Gastroesophageal sphincter (tissue), 4 donors: ENCODE results near the gene MEGF11. TPM values are rescaled to one million over a fixed set of nuclear protein-coding genes. Genes with fewer than 3 reads are reported as not detected.

ENCODE experiments used
- ATAC-seq: fragments of 150-250 bp; one replicate; pipeline ENCODE4 v1.9.1; 2016; ENCODE audit warnings: mild to moderate bottlenecking, moderate library complexity
- H3K27ac ChIP-seq, 4 donors: fragments of 200-600 bp; sonication (generic) in 3 of 4; 1 replicate in 3 of 4; 2 replicates in 1 of 4; pipeline ENCODE4 v1.5.1; 2016 to 2019
- H3K27me3 ChIP-seq: fragments of 200-600 bp; sonication (generic); one replicate; pipeline ENCODE4 v1.5.1; 2019
- H3K36me3 ChIP-seq, 2 donors: fragments of 200-600 bp; sonication (generic); one replicate each; pipeline ENCODE4 v1.5.1; 2019; ENCODE audit warnings: control low read depth in 1 of 2
- H3K4me1 ChIP-seq, 3 donors: fragments of 200-600 bp; sonication (generic); 1 replicate in 2 of 3; 2 replicates in 1 of 3; pipeline ENCODE4 v1.5.1; 2016 to 2019; ENCODE audit warnings: control low read depth in 2 of 3
- H3K4me3 ChIP-seq, 2 donors: fragments of 200-600 bp; sonication (generic); one replicate each; pipeline ENCODE4 v1.5.1; 2019; ENCODE audit warnings: mild to moderate bottlenecking in 1 of 2, moderate library complexity in 1 of 2
- H3K9me3 ChIP-seq, 3 donors: fragments of 200-600 bp; sonication (generic); one replicate each; pipeline ENCODE4 v1.5.1; 2017 to 2019; ENCODE audit warnings: control low read depth in 2 of 3
- EP300 ChIP-seq: sonication (generic); formaldehyde crosslinking; IDR thresholded peaks from one replicate; pipeline ENCODE4 v1.6.1; 2017; ENCODE audit warnings: antibody characterized with exemption, mild to moderate bottlenecking
- POLR2A ChIP-seq, 2 donors: fragments of 450-650 bp; IDR thresholded peaks; one replicate each; pipeline ENCODE4 v1.6.1; 2017; ENCODE audit warnings: antibody characterized with exemption in 2 of 2, mild to moderate bottlenecking in 2 of 2, moderate library complexity in 1 of 2
- POLR2AphosphoS5 ChIP-seq: sonication (generic); formaldehyde crosslinking; IDR thresholded peaks from one replicate; pipeline ENCODE4 v1.6.1; 2017; ENCODE audit warnings: antibody characterized with exemption
- WGBS, 2 donors: methylation state at CpG; one replicate each; pipeline ENCODE4 v1.1.5; 2018; ENCODE audit warnings: low coverage in 1 of 2; 5-methylcytosine and 5-hydroxymethylcytosine counted together
- total RNA-seq, 4 donors: library from RNA; depleted of rRNA; stranded (reverse); fragments of >200 nt; gene quantifications; one replicate each; pipeline ENCODE4 v1.1.0, GENCODE V29; 2016
- TF ChIP-seq, protein P1 (sequence below), 4 experiments: fragments of 200-600 bp in 2 of 4; fragments of 450-650 bp in 2 of 4; sonication (generic) in 1 of 4; IDR thresholded peaks; one replicate each; pipeline ENCODE4 v1.5.1; 2017 to 2019; ENCODE audit warnings: antibody characterized with exemption in 4 of 4, mild to moderate bottlenecking in 2 of 4, moderate library complexity in 2 of 4

The MEGF11 gene
- total RNA-seq, 4 donors from 2014 or later = 0.08 TPM; not detected in 3

DNA sequence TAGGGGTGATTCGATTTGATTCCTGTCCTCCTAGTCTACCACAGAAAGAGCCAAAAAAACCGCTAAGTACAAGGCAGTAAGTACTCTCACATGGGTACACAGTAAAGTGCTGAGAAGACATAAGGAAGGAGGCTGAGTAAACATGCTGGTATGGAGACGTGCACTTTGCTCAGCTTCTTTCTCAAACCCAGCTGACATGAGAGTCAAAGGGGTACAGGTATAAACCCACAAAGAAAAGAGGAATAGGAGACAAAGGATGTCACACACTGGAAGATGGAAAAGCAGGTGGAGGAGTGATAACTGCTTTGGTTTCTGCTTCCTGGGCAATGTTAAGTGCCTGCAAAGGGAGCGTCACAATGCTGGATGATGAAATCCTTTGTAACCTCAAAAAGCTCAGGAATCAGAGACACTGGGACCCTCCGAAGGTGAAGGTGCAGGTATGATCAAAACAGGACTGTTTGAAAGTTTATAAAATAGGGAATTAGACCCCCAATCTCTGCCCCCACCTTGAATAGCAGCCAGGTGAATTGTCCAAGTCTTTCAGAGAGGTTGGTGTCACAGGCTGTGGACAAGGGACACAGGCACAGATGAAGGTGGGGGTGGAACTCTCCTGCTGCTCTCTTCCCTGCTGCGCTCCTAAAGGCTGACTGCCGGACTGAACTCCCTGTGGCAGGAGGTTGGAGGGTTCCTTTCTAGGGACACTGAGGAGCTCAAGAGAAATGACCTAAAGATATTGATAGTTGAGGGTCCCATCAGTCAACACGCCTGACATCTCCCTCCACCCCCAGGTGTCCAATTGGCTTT, 282.4 kb downstream of the MEGF11 start:
- TF ChIP-seq EP300 (no peak), POLR2AphosphoS5 (no peak), POLR2A (IDR thresholded peaks at IDR 0.05) (no peak)
- TF ChIP-seq, protein P1, sequence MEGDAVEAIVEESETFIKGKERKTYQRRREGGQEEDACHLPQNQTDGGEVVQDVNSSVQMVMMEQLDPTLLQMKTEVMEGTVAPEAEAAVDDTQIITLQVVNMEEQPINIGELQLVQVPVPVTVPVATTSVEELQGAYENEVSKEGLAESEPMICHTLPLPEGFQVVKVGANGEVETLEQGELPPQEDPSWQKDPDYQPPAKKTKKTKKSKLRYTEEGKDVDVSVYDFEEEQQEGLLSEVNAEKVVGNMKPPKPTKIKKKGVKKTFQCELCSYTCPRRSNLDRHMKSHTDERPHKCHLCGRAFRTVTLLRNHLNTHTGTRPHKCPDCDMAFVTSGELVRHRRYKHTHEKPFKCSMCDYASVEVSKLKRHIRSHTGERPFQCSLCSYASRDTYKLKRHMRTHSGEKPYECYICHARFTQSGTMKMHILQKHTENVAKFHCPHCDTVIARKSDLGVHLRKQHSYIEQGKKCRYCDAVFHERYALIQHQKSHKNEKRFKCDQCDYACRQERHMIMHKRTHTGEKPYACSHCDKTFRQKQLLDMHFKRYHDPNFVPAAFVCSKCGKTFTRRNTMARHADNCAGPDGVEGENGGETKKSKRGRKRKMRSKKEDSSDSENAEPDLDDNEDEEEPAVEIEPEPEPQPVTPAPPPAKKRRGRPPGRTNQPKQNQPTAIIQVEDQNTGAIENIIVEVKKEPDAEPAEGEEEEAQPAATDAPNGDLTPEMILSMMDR (IDR thresholded peaks at IDR 0.05) = no peak
- 41 to 52% methylated on average over 5 to 6 of the region's 8 CpGs for WGBS, 2 donors
- no peak for ATAC-seq
- H3K27ac ChIP-seq = no peak overlapping the region
- peaks cover 78% of the 10 kb centered on the region for H3K27me3 ChIP-seq
- H3K9me3 ChIP-seq = no peaks in the 10 kb centered on the region
- H3K4me3 ChIP-seq = no peak overlapping the region
- H3K4me1 ChIP-seq = no peaks in the 10 kb centered on the region
- no peaks in the 10 kb centered on the region for H3K36me3 ChIP-seq

DNA sequence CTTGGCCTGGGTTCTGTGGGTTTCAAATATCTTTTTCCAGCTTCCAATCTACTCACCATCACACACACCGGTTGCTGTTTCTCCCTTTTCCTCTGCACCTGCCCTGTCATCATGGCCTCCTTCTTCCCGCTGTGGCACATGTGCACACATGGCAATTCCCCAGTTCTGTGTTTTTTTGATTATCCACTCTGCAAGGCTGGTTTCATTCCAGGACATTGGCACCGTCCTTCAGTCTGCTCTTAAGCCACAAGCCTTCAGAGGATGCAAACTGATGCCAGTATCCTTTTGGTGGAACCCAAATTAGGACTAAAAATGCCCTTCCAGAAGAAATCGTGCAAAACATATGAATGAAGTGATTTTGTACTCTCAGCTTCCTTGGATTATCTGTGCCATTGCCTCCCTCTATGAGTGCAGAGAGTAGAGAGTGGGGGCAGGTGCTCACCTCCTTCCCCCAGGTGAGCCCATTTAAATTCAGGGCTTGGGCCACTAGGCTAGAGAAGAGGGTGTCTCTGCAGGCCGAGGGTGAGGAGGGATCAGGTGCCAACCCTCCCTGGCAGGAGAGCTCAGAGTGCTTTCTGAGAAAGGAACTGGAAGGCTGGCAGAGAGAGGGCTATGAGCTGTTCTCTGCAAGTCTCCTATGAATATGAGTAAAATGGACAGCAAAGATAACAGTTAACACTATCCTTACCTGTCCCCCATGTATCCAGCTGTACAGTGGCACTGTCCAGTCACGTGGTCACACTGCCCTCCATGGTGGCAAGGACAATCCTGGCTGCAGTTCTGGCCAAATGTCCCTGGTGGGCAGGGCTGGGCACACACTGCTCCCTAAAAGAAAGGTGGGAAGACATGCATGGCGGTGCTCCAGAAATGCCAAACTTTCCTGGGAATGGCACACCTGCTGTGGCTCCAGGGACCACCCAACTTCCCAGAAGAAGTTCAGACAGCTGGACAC, 283.4 kb downstream of the MEGF11 start:
- H3K27me3 ChIP-seq = peaks cover 79% of the 10 kb centered on the region
- H3K9me3 ChIP-seq = no peaks in the 10 kb centered on the region
- no peaks in the 10 kb centered on the region for H3K36me3 ChIP-seq
- ATAC-seq = no peak
- no peaks in the 10 kb centered on the region for H3K4me1 ChIP-seq
- H3K27ac ChIP-seq = no peak overlapping the region
- TF ChIP-seq EP300 (no peak), POLR2AphosphoS5 (no peak), POLR2A (IDR thresholded peaks at IDR 0.05) (no peak)
- TF ChIP-seq, protein P1 (IDR thresholded peaks at IDR 0.05) = no peak
- H3K4me3 ChIP-seq = no peak overlapping the region
- WGBS, 2 donors = 56 to 79% methylated on average over 2 to 5 of the region's 7 CpGs

DNA sequence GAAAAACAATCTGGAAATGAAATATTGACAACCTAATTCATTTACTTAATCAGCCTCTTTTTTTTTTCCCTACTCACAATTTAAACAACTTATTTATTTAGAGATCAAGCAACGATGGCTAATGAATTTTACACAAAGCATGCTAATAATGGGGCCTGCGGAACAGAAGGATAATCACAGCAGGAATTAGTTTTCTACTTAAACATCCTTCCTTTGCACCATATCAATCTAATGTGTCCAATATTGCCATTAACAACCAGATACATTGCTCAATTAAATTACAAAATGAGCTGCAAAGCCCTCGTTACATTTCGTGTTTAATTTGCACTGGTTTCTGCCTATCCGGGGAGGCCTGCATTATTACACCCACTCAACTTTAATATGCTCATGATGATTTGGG, 285.0 kb downstream of the MEGF11 start:
- H3K27me3 ChIP-seq = peaks cover 79% of the 10 kb centered on the region
- no peaks in the 10 kb centered on the region for H3K36me3 ChIP-seq
- no peaks in the 10 kb centered on the region for H3K4me1 ChIP-seq
- WGBS, 2 donors = 70 to 87% methylated on average over 5 of the region's 5 CpGs
- no peak for ATAC-seq
- no peak for TF ChIP-seq EP300
- TF ChIP-seq POLR2AphosphoS5 = no peak
- no peak for TF ChIP-seq POLR2A (IDR thresholded peaks at IDR 0.05)
- TF ChIP-seq, protein P1 (IDR thresholded peaks at IDR 0.05) = no peak
- no peak overlapping the region for H3K4me3 ChIP-seq
- H3K9me3 ChIP-seq = no peaks in the 10 kb centered on the region
- no peak overlapping the region for H3K27ac ChIP-seq

DNA sequence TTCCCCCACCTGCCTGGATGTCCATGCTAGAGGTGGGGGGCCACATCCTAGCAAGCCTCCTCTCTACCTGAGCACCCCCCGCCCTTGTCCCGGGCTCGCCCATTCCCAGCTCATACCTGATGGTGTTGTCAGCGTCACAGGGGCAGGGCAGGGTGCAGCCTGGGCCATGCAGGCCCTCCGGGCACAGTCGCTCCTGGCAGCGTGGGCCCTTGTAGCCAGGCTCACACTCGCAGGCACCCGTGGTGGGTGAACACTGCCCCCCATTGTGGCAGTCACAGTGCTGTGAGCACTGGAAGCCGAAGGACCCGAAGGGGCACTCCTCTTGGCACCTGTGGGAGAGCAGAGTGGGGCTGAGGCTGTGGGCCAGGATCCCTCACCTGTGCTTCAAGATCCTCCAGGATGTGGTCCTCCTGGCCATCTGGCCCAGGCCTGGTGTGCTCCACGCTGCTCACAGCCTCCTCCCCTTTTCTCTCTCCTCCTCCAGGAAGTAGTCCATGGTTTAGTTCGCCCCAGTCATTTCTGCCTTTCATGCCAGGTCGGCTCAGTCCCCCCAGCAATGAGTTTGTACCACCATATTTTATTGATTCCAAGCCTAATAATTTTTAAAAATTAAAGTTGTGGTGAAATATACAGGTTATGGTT, 288.6 kb downstream of the MEGF11 start:
- Histone ChIP-seq H3K36me3 (no peaks in the 10 kb centered on the region), H3K27ac (no peak overlapping the region), H3K27me3 (peaks cover 85% of the 10 kb centered on the region), H3K4me3 (no peak overlapping the region), H3K9me3 (no peaks in the 10 kb centered on the region), H3K4me1 (no peaks in the 10 kb centered on the region)
- TF ChIP-seq POLR2A (IDR thresholded peaks at IDR 0.05) (no peak), POLR2AphosphoS5 (no peak), EP300 (no peak)
- TF ChIP-seq, protein P1 (IDR thresholded peaks at IDR 0.05) = no peak
- WGBS, 2 donors = 48 to 61% methylated on average over 2 to 4 of the region's 14 CpGs
- ATAC-seq = no peak
